ENCODE results near the gene PATJ. TPM values are rescaled to one million over a fixed set of nuclear protein-coding genes. Genes with fewer than 3 reads are reported as not detected.

PATJ gene
- total RNA-seq, 1 experiment from 2014 or later, result 47.3 TPM

- no peak overlapping the region for H3K4me2 ChIP-seq (ENCODE audit: insufficient read depth, insufficient read length, low read length)
These were observed 172.7 kb downstream of the PATJ start for GRCh38 chr1:61914823-61915482.

More at GRCh38 chr1:61914823-61915482, 172.7 kb downstream of the PATJ start:
- peaks cover 9 to 45% (median 34%) of the 10 kb centered on the region in 3 experiments for H3K36me3 Mint-ChIP-seq (ENCODE audit: insufficient read depth in 1 of 3, low read depth in 3 of 3)
- no peak overlapping the region for H3K9ac ChIP-seq (ENCODE audit: extremely low read depth, insufficient read length, low read length)
- no peaks in the 10 kb centered on the region for H3K4me1 ChIP-seq (ENCODE audit: insufficient read depth, low read length)
- no peaks in the 10 kb centered on the region; a peak in 2 of 5 replicates for H3K9me3 Mint-ChIP-seq
- no peaks in the 10 kb centered on the region for H4K20me1 ChIP-seq (ENCODE audit: control insufficient read depth, insufficient read depth, insufficient read length)
- no peak overlapping the region for H3K27ac ChIP-seq (ENCODE audit: insufficient read length, low read depth, low read length)
- no peak for DNase-seq
- H3K27me3 Mint-ChIP-seq (ENCODE audit: low read depth), result no peaks in the 10 kb centered on the region
- H3K27me3 ChIP-seq (ENCODE audit: insufficient read depth, low read length), result no peaks in the 10 kb centered on the region
- no peak overlapping the region for H2AK5ac ChIP-seq (ENCODE audit: insufficient read length, low read length)
- H2BK15ac ChIP-seq (ENCODE audit: low read depth, low read length), result no peak overlapping the region
- H2AFZ ChIP-seq (ENCODE audit: low read length), result no peak overlapping the region
- no peak overlapping the region for H2BK12ac ChIP-seq (ENCODE audit: insufficient read length, low read depth, low read length)
- no peak overlapping the region for H2BK20ac ChIP-seq (ENCODE audit: low read depth, low read length, poor library complexity, severe bottlenecking)
- WGBS (ENCODE audit: extremely low coverage, insufficient read length, low lambda C conversion rate), result no CpG with 5 or more reads among the region's 4 CpGs
- no peak overlapping the region for H3K23ac ChIP-seq (ENCODE audit: insufficient read length, low read depth, low read length)
- no peaks in the 10 kb centered on the region for H3K23me2 ChIP-seq (ENCODE audit: insufficient read length, low read depth, low read length, poor library complexity, severe bottlenecking)
- no peak overlapping the region for H4K8ac ChIP-seq (replicated peaks; ENCODE audit: insufficient read length, low read depth, low read length)
- no peaks in the 10 kb centered on the region for H3K79me1 ChIP-seq (ENCODE audit: insufficient read depth, low read depth, low read length, poor library complexity, severe bottlenecking)
- H4K5ac ChIP-seq (ENCODE audit: insufficient read length, low read depth, low read length), result no peak overlapping the region
- H3K18ac ChIP-seq (ENCODE audit: insufficient read length, low read depth, low read length), result no peak overlapping the region
- no peak overlapping the region for H3T11ph ChIP-seq (ENCODE audit: low read length)
- no peak overlapping the region for H2BK120ac ChIP-seq (ENCODE audit: low read depth, low read length, poor library complexity, severe bottlenecking)
- H3K9me3 ChIP-seq (ENCODE audit: control insufficient read depth, low read depth, low read length), result no peaks in the 10 kb centered on the region
- no peaks in the 10 kb centered on the region for H3K79me2 ChIP-seq (ENCODE audit: insufficient read depth, low read length)
- no peak overlapping the region for H3K56ac ChIP-seq (ENCODE audit: insufficient read length, low read depth, low read length)
- H2BK5ac ChIP-seq (ENCODE audit: insufficient read length, low read length), result no peak overlapping the region
- H3K4me3 Mint-ChIP-seq, result no peak overlapping the region
- no peak for TF ChIP-seq CTCF (conservative IDR thresholded peaks at IDR 0.05)
- no peak overlapping the region for H3K4ac ChIP-seq (ENCODE audit: low read depth, low read length)
- no peak overlapping the region for H4K91ac ChIP-seq (ENCODE audit: insufficient read length, low read depth, low read length)
- H3K14ac ChIP-seq (ENCODE audit: insufficient read depth, low read length), result no peak overlapping the region
- H3K27ac Mint-ChIP-seq, result peak overlapping the region in 1 of 3 experiments; percentile 35; a peak in 2 of 7 replicates
- peaks cover 9 to 10% of the 10 kb centered on the region in 2 experiments for H3K4me1 Mint-ChIP-seq

Data from H9 (cell line).